ENCODE measurements around the gene ZNF609. TPM values are rescaled to one million over a fixed set of nuclear protein-coding genes. Genes with fewer than 3 reads are reported as not detected.

The ZNF609 gene
- polyA plus RNA-seq, 1 donor (not counting 4 experiments of a cell fraction or from before 2014, with no cell fraction given): 16.9 TPM

- dilution Hi-C loops (cut with MboI; ENCODE audit: extremely low pct_ligation_motif_present, low sequenced_read_pairs): no loop called here
These were observed 120.5 kb downstream of the ZNF609 start for GRCh38 chr15:64580696-64581407.

GRCh38 chr15:64581408-64581761 lies 121.0 kb downstream of the ZNF609 start:
- no peak overlapping the region for H2AFZ ChIP-seq (ENCODE audit: control insufficient read depth, low read length)
- H4K20me1 ChIP-seq (ENCODE audit: control insufficient read depth, extremely low read depth, insufficient read depth, low read length): no peaks in the 10 kb centered on the region
- no peak for TF ChIP-seq EZH2 (IDR thresholded peaks at IDR 0.05; ENCODE audit: low read length)
- TF ChIP-seq, protein P1, sequence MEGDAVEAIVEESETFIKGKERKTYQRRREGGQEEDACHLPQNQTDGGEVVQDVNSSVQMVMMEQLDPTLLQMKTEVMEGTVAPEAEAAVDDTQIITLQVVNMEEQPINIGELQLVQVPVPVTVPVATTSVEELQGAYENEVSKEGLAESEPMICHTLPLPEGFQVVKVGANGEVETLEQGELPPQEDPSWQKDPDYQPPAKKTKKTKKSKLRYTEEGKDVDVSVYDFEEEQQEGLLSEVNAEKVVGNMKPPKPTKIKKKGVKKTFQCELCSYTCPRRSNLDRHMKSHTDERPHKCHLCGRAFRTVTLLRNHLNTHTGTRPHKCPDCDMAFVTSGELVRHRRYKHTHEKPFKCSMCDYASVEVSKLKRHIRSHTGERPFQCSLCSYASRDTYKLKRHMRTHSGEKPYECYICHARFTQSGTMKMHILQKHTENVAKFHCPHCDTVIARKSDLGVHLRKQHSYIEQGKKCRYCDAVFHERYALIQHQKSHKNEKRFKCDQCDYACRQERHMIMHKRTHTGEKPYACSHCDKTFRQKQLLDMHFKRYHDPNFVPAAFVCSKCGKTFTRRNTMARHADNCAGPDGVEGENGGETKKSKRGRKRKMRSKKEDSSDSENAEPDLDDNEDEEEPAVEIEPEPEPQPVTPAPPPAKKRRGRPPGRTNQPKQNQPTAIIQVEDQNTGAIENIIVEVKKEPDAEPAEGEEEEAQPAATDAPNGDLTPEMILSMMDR (optimal IDR thresholded peaks at IDR 0.05 in 1 of 3, IDR thresholded peaks at IDR 0.05 in 1 of 3, conservative IDR thresholded peaks at IDR 0.05 in 1 of 3; ENCODE audit: extremely low read depth in 1 of 3, insufficient read depth in 2 of 3, low read length in 3 of 3): no peak
- H3K4me2 ChIP-seq (ENCODE audit: control insufficient read depth, extremely low read depth, insufficient read depth, low read depth, low read length): no peak overlapping the region
- H3K27ac ChIP-seq (ENCODE audit: control insufficient read depth, insufficient read depth, low read length): no peak overlapping the region
- dilution Hi-C loops (cut with MboI; ENCODE audit: extremely low pct_ligation_motif_present, low sequenced_read_pairs): no loop called here
- peaks cover 60% of the 10 kb centered on the region for H3K79me2 ChIP-seq (ENCODE audit: control insufficient read depth, insufficient read depth, low read length)
- H3K4me3 ChIP-seq (ENCODE audit: control insufficient read depth in 2 of 3, extremely low read depth in 1 of 3, insufficient read depth in 2 of 3, low read depth in 1 of 3, low read length in 3 of 3): no peak overlapping the region
- no peaks in the 10 kb centered on the region for H3K4me1 ChIP-seq (ENCODE audit: control insufficient read depth, extremely low read depth, insufficient read depth, low read length)
- H3K9me1 ChIP-seq (ENCODE audit: control insufficient read depth, extremely low read depth, insufficient read depth, low read length): no peaks in the 10 kb centered on the region
- H3K36me3 ChIP-seq (ENCODE audit: control insufficient read depth in 2 of 2, extremely low read depth in 1 of 2, insufficient read depth in 2 of 2, low read length in 2 of 2): no peaks in the 10 kb centered on the region
- peaks cover 3% of the 10 kb centered on the region for H3K9me3 ChIP-seq (ENCODE audit: control insufficient read depth, low read depth, low read length)
- no peaks in the 10 kb centered on the region for H3K27me3 ChIP-seq (ENCODE audit: control insufficient read depth, extremely low read depth, insufficient read depth, low read length)
- no peak for FAIRE-seq
- DNase-seq (ENCODE audit: low read depth, low spot score): no peak
- H3K9ac ChIP-seq (ENCODE audit: control insufficient read depth, extremely low read depth, insufficient read depth, low read length): no peak overlapping the region

More at GRCh38 chr15:64580696-64581407, 120.5 kb downstream of the ZNF609 start:
- FAIRE-seq (no peak), DNase-seq (ENCODE audit: low read depth, low spot score) (no peak)
- H3K4me3 ChIP-seq (ENCODE audit: control insufficient read depth in 2 of 3, extremely low read depth in 1 of 3, insufficient read depth in 2 of 3, low read depth in 1 of 3, low read length in 3 of 3): no peak overlapping the region
- H4K20me1 ChIP-seq (ENCODE audit: control insufficient read depth, extremely low read depth, insufficient read depth, low read length): no peaks in the 10 kb centered on the region
- H2AFZ ChIP-seq (ENCODE audit: control insufficient read depth, low read length): no peak overlapping the region
- no peaks in the 10 kb centered on the region for H3K36me3 ChIP-seq (ENCODE audit: control insufficient read depth in 2 of 2, extremely low read depth in 1 of 2, insufficient read depth in 2 of 2, low read length in 2 of 2)
- no peak overlapping the region for H3K4me2 ChIP-seq (ENCODE audit: control insufficient read depth, extremely low read depth, insufficient read depth, low read depth, low read length)
- H3K27me3 ChIP-seq (ENCODE audit: control insufficient read depth, extremely low read depth, insufficient read depth, low read length): no peaks in the 10 kb centered on the region
- no peaks in the 10 kb centered on the region for H3K9me1 ChIP-seq (ENCODE audit: control insufficient read depth, extremely low read depth, insufficient read depth, low read length)
- H3K9ac ChIP-seq (ENCODE audit: control insufficient read depth, extremely low read depth, insufficient read depth, low read length): no peak overlapping the region
- no peak overlapping the region for H3K27ac ChIP-seq (ENCODE audit: control insufficient read depth, insufficient read depth, low read length)
- H3K79me2 ChIP-seq (ENCODE audit: control insufficient read depth, insufficient read depth, low read length): peaks cover 60% of the 10 kb centered on the region
- peaks cover 3% of the 10 kb centered on the region for H3K9me3 ChIP-seq (ENCODE audit: control insufficient read depth, low read depth, low read length)
- no peaks in the 10 kb centered on the region for H3K4me1 ChIP-seq (ENCODE audit: control insufficient read depth, extremely low read depth, insufficient read depth, low read length)
- TF ChIP-seq, protein P1 (optimal IDR thresholded peaks at IDR 0.05 in 1 of 3, IDR thresholded peaks at IDR 0.05 in 1 of 3, conservative IDR thresholded peaks at IDR 0.05 in 1 of 3; ENCODE audit: extremely low read depth in 1 of 3, insufficient read depth in 2 of 3, low read length in 3 of 3): no peak
- no peak for TF ChIP-seq EZH2 (IDR thresholded peaks at IDR 0.05; ENCODE audit: low read length)
